K562 (cell line): Measurements from ENCODE around the gene BCAS1. TPM values are rescaled to one million over a fixed set of nuclear protein-coding genes. Genes with fewer than 3 reads are reported as not detected.
A peak's percentile ranks its signal among the peaks of the same experiment; 100 is the strongest.
"Not testable (repeated sequence)": the region's sequence is repeated elsewhere in the genome, so short reads cannot be mapped to it uniquely, and the experiment has no call there.

ENCODE experiments used
- ATAC-seq: fragments of 200-7000 bp; cut with Tn5 transposase; 3 replicates; pipeline ENCODE4 v1.9.1; 2020; ENCODE audit warnings: moderate library complexity
- BruUV-seq: library from RNA; stranded (reverse); fragments of 400-500 nt; replicated peaks from 2 replicates; lab custom pipeline; 2021; lab: Mats Ljungman, UMichigan
- CTCF ChIA-PET: fragments of 300-600 bp; formaldehyde crosslinking; extraction: SDS; loops from one replicate; lab custom pipeline; 2021; ENCODE audit warnings: low intra/inter-chr PET ratio; lab: Yijun Ruan, JAX
- POLR2A ChIA-PET: fragments of 300-600, 350-650 bp; sonication (Branson Sonifier 250); formaldehyde crosslinking; extraction: SDS; loops from one replicate; lab custom pipeline; 2021; ENCODE audit warnings: antibody characterized with exemption, inconsistent platforms; lab: Yijun Ruan, JAX
- DNase-seq, 4 experiments: peaks; one replicate each; pipeline versions ENCODE4 v3.0.0 to v3.0.0-alpha.2; 2011 to 2018; ENCODE audit warnings: low spot score in 3 of 4, mixed read lengths in 3 of 4; ENCODE audit errors: extremely low read depth in 1 of 4
- FAIRE-seq: peaks from 2 replicates; lab custom pipeline; 2011; peaks lifted over from hg19 to GRCh38; lab: Jason Lieb, UNC
- H2AFZ ChIP-seq: 2 replicates; pipeline ENCODE4 v1.6.0; 2011; ENCODE audit warnings: low read depth, low read length, control low read depth, inconsistent platforms
- H3K27ac ChIP-seq: fragments of 200-600 bp; 3 replicates; pipeline ENCODE4 v1.8.0; 2011; ENCODE audit warnings: low read depth, mild to moderate bottlenecking, control low read depth, inconsistent platforms, low read length, moderate library complexity, mixed read lengths; ENCODE audit errors: extremely low read depth
- H3K27me3 ChIP-seq, 2 experiments: fragments of 300-600 bp in 1 of 2; 2 replicates in 1 of 2; 3 replicates in 1 of 2; pipeline versions ENCODE4 v1.6.0 to v1.8.0; 2011; ENCODE audit warnings: inconsistent platforms in 2 of 2, low read length in 2 of 2, mild to moderate bottlenecking in 1 of 2, mixed read lengths in 1 of 2, moderate library complexity in 1 of 2; ENCODE audit not compliant: control insufficient read depth in 2 of 2, insufficient read depth in 2 of 2
- H3K36me3 ChIP-seq: fragments of 300-600 bp; 3 replicates; pipeline ENCODE4 v1.8.0; 2011; ENCODE audit warnings: mild to moderate bottlenecking, low read length, inconsistent platforms; ENCODE audit not compliant: control insufficient read depth, insufficient read depth
- H3K4me1 ChIP-seq, 2 experiments: fragments of 200-600 bp in 1 of 2; replicated peaks in 1 of 2; 2 replicates in 1 of 2; 3 replicates in 1 of 2; pipeline versions ENCODE4 v1.5.1 to v1.8.0; 2011; ENCODE audit warnings: inconsistent platforms in 2 of 2, low read length in 2 of 2, mild to moderate bottlenecking in 1 of 2, mixed read lengths in 1 of 2, moderate library complexity in 1 of 2; ENCODE audit not compliant: control insufficient read depth in 2 of 2, insufficient read depth in 2 of 2
- H3K4me2 ChIP-seq: 2 replicates; pipeline ENCODE4 v1.6.1; 2011; ENCODE audit warnings: low read length, control low read depth, inconsistent platforms, mixed read lengths; ENCODE audit not compliant: insufficient read depth
- H3K4me3 ChIP-seq: fragments of 200-600 bp; sonication (generic), shearing (Covaris generic); 2 replicates; pipeline ENCODE4 v1.5.1; 2016; ENCODE audit warnings: control low read depth, inconsistent platforms
- H3K79me2 ChIP-seq: fragments of 200-600 bp; 3 replicates; pipeline ENCODE4 v1.8.0; 2011; ENCODE audit warnings: low read length, inconsistent platforms; ENCODE audit not compliant: control insufficient read depth, insufficient read depth
- H3K9ac ChIP-seq, 2 experiments: 2 replicates each; pipeline versions ENCODE4 v1.6.0 to v1.6.1; 2011; ENCODE audit warnings: low read depth in 2 of 2, low read length in 2 of 2, control low read depth in 1 of 2, inconsistent platforms in 1 of 2, mild to moderate bottlenecking in 1 of 2, mixed read lengths in 1 of 2; ENCODE audit not compliant: insufficient read depth in 1 of 2
- H3K9me1 ChIP-seq: one replicate; pipeline ENCODE4 v1.6.0; 2011; ENCODE audit warnings: inconsistent platforms, mild to moderate bottlenecking, low read length, moderate library complexity; ENCODE audit not compliant: control insufficient read depth, insufficient read depth
- H3K9me3 ChIP-seq: replicated peaks from 2 replicates; pipeline ENCODE4 v1.5.1; 2011; ENCODE audit warnings: low read depth, low read length, inconsistent platforms; ENCODE audit not compliant: control insufficient read depth, insufficient read depth
- H4K20me1 ChIP-seq: replicated peaks from 2 replicates; pipeline ENCODE4 v1.6.1; 2011; ENCODE audit warnings: low read length, inconsistent platforms, mixed read lengths; ENCODE audit not compliant: control insufficient read depth, insufficient read depth
- ZBTB11 ChIP-seq, 3 experiments: fragments of 200-800 bp in 1 of 3; fragments of 250-450 bp in 1 of 3; fragments of 450-650 bp in 1 of 3; sonication (Bioruptor Pico) in 1 of 3; sonication (Bioruptor generic) in 1 of 3; formaldehyde crosslinking in 1 of 3; IDR thresholded peaks; 2 replicates each; pipeline versions ENCODE4 v1.6.1 to v1.8.0; 2016 to 2022; ENCODE audit warnings: mild to moderate bottlenecking in 2 of 3, missing genetic modification characterization in 2 of 3, missing compliant biosample characterization in 1 of 3, moderate library complexity in 1 of 3
- WGBS: fragments of 100-300 bp; shearing (Covaris generic); methylation state at CpG from one replicate; pipeline ENCODE4 v1.1.6; 2016; ENCODE audit warnings: low coverage, mixed read lengths; ENCODE audit not compliant: insufficient coverage; ENCODE audit errors: missing lambda C conversion rate; 5-methylcytosine and 5-hydroxymethylcytosine counted together
- in situ Hi-C: fragments of 300-500 bp; cut with MboI; formaldehyde crosslinking; loops from 4 replicates; pipeline ENCODE4 v1.15.0; 2018; ENCODE audit warnings: inconsistent platforms, mixed read lengths
- intact Hi-C: fragments of 100-400 bp; cut with micrococcal nuclease; formaldehyde crosslinking; loops from 2 replicates; pipeline ENCODE4 v1.14.2; 2022
- polyA plus RNA-seq, 8 experiments: library from polyadenylated mRNA; depleted of rRNA in 4 of 8; stranded (reverse) in 5 of 8; unstranded in 3 of 8; fragments of >200 nt; fragmentation: Nextera tagmentation in 2 of 8; fragmentation: Illumina TruSeq in 1 of 8; extraction: Ambion mirVana in 2 of 8; extraction: Trizol in 1 of 8; gene quantifications; 2 replicates each; pipeline versions ENCODE4 v1.2.1 to v1.2.3, GENCODE V29; 2011 to 2014; ENCODE audit warnings: inconsistent platforms in 1 of 8, missing spikeins in 1 of 8
- total RNA-seq, 7 experiments: library from RNA; depleted of rRNA in 6 of 7; stranded (reverse); fragments of >200 nt in 6 of 7; fragmentation: Illumina TruSeq in 2 of 7; extraction: Trizol in 2 of 7; gene quantifications; 2 replicates each; pipeline versions ENCODE4 v1.2.1 to v1.2.3, GENCODE V29; 2011 to 2021; ENCODE audit warnings: low replicate concordance in 1 of 7

BCAS1 gene
- total and polyA plus RNA-seq, 9 of the 15 experiments (the other 6 are each of a cell fraction or from before 2014, with no cell fraction given), result 0.18 to 2.3 (median 0.93) TPM

GRCh38 chr20:54006216-54006615 is 64.2 kb downstream of the BCAS1 start:
- CTCF ChIA-PET, BruUV-seq, H3K27me3 ChIP-seq, H3K9me1 ChIP-seq, H3K27ac ChIP-seq, H3K79me2 ChIP-seq, H4K20me1 ChIP-seq, intact Hi-C loops: not testable (repeated sequence)
- peak in 1 of 3 experiments; percentile 68; a peak in 2 of 6 replicates for TF ChIP-seq ZBTB11 (CRISPR knock-in tag; IDR thresholded peaks at IDR 0.05)
- TF ChIP-seq, all 486 proteins: peak for 1; not testable (repeated sequence) for 485
- H3K36me3 ChIP-seq, H3K9me3 ChIP-seq, H2AFZ ChIP-seq, H3K4me1 ChIP-seq, in situ Hi-C loops, H3K4me2 ChIP-seq, DNase-seq, H3K9ac ChIP-seq, ATAC-seq, FAIRE-seq, H3K4me3 ChIP-seq, POLR2A ChIA-PET: not testable (repeated sequence)
- 0% methylated on average over 7 of the region's 7 CpGs for WGBS
